GM15510 (cell line): Measurements from ENCODE around the gene DOLPP1.

Source experiments
- POLR2A ChIP-seq: IDR thresholded peaks from 3 replicates; pipeline ENCODE4 v1.6.1; 2011; ENCODE audit warnings: borderline replicate concordance; ENCODE audit not compliant: insufficient read length; ENCODE audit errors: extremely low read depth

DOLPP1 gene

DNA sequence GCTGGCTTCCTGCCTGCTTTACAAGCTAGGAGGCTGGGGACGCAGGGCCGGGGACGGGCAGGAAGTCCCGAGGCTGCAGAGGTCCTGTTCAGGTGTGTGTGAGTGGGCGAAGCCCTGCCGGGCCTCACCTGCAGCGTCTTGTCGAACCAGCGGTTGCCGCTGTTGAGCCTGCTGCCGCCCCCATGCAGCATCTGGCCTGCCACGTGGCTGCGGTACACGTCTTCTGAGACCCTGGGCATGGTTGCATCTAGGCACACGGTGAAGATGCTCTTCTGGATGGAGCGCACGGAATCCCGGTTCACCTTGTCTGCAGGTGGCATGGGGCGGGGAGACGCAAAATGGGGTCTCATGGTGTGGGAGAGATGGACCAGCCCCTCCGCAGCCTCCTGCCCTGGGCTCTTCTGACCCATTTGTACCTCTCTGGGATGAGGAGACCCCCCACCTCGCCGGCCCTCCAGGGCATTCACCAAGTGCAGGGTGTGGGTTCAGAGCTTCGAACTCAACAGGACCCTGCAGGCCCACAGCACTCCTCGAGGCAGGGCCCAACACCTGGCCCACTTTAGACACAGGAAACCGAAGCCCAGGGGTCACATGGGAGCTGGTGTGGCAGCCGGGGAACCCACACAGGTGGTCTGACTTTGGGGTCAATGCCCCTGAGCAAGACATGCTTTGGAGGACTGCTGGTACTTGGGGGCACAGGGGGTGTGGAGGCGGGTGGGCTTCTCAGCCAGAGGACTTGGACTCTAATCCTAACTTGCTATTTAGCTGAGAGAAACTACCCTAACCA is 19.7 kb downstream of the DOLPP1 start:
- no peak for TF ChIP-seq POLR2A

DNA sequence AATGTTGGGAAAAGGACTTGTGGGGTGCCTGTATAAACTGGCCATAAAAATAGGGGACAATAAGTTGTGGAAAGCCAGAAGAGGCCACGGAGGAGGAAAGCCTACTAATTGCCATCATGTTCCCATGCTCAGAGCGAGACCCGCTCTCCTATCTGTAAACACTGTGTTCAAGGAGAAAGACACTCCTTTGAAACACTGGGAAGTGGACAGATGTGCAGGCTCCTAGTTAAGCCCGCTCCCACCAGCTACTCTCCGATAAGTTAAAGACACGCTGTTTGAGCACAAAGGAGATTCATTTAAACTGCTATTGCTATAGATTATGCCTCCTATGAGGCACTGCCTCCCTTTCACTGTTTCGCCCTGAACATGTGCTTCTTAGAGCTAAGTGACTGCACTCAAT is 20.4 kb downstream of the DOLPP1 start:
- TF ChIP-seq POLR2A, result no peak

DNA sequence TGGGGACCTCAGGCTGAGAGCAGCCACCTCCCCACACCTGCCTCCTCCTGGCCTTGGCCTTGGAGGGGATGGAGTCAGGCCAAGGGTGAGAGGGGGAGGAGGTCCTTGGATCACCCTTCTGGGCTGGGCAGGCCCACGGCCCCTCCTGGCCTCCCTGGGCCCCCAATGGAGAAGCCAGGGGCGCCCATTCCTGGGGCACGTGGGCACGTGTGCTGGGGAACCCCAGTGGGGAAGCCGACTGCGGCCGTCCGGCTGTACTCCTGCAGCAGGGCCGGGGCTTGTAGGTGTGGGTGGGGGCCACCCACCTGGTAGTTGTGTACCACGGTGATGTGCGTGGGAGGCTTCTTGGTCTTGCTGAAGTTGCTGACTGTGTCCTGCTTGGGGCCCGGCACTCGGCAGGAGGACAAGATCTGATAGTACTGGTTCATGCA is 21.2 kb downstream of the DOLPP1 start:
- TF ChIP-seq POLR2A, result no peak

DNA sequence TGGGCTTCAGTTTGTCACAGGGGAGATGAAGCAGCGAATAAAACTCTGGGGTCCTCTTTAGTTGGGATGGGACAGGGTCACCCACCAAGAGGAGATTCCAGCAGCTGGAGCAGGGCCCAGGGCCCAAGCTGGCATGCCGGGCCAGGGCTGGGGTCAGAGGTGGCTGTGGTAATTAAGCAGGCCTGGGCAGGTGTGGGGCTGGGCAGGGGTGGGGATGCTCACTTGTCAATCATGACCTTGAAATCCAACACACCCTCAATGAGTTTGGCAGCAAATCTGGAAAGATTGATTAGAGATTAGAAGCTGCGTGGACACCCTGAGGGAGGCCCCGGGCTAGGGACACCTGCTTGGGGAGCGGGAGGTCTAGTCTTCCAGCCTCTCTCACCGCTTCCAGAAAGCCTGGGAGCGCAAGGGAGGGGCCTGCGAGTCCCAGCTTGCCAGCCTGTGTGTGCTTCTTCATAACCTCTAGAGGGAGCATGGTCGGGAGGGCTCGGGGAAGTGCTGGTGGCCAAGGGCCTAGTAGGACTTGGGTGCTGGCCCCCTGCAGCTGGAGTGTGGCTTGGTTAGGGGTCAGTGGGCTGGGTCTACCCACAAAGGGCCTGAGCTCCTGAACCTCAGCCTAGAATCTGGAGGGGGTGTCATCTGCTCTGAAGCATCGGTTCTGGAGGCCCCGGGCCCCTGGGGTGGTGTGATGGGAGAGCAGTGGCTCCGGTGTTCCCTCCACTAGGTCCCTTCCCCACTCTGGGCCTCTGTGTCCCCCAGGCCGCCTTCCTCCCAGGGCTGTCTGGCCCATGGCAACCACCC is 22.1 kb downstream of the DOLPP1 start:
- no peak for TF ChIP-seq POLR2A

DNA sequence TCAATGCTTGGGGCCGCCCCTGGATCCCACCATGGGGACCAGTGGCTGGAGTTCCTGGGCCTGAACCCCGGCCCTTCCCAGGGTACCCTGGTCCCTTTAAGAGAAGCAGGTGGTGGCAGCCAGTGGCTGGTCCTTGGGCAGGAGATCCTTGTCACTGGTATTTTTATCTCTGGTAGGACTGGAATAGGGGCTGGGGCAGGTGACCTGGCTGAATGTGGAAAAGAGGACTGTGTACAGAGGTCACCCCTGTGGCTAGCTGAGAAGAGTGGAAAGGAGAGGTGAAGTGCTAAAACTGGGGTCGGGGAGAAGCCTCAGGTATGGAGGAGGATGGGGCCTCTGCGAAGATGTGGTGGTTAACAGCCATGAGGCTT is 22.7 kb downstream of the DOLPP1 start:
- TF ChIP-seq POLR2A, result no peak

DNA sequence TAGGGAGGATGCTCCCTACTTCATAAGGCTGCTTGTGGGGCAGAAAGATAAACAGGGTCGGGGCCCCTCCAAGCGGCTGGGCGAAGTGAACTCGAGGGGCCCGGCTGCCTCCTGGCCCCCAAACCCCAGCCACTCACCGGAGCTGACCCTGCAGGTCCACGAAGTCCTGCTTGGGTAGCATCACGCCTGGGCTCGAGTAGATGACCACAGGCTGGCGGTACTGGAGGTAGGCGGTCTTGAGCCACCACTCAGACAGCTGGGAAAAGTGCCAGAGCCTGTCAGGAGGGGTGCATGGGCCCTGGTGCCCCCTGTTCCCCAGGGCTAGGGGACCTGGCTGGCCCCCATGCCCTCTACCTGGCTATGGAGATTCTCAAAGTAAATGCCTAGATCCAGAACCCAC is 23.1 kb downstream of the DOLPP1 start:
- TF ChIP-seq POLR2A, result no peak

DNA sequence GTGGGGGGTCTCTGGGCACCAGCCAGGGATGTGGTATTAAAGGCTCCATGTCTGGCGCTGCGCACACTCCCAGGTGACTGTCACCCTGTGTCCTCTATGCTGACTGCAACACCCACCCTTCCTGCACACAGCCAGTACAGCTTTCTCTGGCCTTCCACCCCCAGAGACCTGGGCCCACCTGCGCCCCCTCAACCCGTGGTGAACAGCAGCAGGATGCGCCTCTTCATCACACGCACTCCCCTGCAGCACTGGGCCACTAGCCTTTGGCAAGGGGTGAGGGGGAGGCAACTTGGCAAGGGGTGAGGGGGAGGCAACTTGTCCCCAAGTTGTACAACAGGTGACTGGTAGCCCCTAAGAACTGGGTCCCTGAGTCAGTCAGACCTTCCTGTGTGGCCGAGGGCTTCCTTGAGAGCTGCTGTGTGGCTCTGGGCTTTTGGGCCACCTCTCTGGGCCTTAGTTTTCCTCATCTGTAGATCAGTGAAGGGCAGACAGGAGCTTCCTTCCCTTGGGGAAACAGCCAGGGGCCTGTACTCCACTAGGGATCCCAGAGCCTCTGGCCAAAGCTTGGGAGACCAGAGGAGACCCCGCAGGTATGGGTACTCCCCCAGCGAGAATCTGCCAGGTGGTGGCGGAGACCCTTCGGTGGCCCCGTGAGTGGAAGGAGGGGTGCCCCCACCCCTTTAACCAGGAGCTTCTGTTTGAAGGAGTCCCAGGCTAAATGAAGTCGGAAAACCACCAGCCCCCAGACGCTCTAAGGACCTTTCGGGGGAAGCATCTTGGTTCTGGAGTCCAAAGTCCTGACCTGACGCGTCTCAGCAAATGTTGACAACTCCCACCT is 25.2 kb downstream of the DOLPP1 start:
- no peak for TF ChIP-seq POLR2A

DNA sequence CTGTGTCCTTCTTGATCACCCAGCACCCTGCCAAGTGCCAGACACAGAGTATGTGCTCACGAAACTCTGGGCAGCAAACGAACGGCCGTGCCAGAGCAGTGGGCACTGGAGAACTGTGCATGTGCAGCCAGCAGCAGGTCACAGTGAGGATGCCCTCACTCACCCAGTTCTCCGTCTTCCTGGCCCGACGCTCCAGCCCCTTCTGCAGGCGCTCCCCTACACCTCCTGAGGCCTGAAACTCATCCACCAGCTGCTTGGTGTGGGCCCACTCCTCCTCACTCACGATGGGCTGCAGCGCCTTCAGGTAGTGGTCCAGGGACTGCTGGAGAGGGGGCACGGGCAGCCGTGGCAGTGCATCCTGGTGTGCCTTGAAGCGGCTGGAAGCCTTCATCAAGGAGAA is 26.7 kb downstream of the DOLPP1 start:
- TF ChIP-seq POLR2A, result no peak

DNA sequence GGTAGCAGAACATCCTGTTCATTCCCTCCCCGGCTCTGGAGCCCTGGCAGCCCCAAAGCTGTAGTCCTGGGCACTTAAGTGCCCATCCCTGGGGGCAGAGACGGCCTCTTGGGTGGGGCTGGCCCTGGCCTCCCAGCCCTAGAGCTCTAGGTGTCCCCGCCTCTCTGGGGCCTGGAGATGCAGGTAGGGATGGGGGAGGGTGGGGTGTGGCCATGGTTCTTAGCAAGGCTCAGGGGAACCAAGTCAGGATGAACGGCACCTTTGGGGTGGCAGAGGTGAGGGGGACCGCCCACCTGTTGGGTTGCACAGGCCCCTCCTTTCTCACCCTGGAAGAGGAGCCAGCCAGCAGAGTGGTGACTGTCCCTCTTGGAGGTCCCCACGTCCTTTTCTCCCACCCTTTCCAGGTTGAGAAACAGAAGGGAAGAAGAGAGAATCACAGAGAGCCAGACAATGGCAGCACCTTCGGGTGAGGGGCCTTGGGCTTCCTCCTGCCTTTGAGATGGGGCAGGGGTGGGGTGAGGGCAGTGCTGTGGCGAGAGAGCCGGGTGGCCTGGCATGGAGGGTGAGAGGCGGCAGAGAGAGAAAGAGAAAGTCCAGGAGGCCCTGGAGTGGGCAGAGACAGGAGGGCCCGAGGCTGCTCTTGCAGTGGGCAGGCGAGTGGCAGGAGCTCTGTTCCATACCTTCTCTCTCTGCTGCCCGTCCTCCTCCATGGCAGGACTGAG is 27.3 kb downstream of the DOLPP1 start:
- TF ChIP-seq POLR2A, result no peak

DNA sequence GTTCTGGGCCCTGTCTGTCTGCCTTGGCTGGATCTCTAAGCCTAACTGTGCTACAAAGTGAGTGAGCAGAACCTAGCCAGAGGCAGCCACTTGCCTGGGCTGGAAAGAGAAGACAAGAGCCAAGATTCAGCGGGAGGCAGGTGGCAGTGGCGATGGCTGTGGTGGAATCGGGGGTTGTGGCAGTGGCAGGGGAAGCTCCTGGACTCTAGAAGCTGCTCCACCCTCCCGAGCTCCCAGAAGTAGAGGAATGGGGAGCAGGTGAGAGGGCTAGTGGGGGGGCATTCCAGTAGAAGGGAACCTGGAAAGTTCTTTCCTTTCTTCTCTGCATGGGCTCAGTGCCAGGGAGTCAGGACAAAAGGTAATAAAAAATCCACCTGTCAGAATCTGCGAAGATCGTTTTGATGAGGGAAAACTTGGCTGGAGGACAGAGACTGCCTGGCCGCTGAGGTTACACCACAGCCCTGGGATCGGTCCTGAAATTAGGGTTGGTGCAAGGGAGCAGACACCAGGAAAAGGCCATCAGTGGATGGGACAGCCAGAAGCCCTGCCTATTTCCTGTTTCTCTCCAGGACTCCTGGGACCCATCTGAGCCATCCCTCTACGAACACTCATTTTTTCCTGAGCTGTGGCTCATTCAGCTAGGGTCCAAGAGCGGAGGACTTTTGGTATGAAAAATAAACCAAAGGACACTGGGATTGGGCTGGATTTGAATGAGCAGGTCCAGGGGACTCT is 28.1 kb downstream of the DOLPP1 start:
- no peak for TF ChIP-seq POLR2A

DNA sequence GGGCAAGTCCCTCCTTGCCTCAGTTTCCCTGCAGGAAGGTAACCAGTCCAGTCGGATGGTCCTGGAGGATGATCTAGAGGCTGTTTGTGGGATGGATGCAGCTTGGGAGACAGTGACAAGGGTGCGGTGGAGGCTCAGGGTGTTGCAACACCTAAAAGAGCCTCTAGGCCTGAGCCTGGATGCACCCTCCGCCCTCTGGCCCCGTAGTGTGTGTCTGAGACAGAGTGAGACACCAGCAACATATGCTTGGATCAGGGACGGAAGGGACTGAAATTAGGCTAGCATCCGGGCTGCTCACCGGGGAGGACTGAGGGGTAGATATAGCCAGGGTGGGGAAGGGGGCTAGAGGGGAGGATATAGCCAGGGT is 28.6 kb downstream of the DOLPP1 start:
- no peak for TF ChIP-seq POLR2A

DNA sequence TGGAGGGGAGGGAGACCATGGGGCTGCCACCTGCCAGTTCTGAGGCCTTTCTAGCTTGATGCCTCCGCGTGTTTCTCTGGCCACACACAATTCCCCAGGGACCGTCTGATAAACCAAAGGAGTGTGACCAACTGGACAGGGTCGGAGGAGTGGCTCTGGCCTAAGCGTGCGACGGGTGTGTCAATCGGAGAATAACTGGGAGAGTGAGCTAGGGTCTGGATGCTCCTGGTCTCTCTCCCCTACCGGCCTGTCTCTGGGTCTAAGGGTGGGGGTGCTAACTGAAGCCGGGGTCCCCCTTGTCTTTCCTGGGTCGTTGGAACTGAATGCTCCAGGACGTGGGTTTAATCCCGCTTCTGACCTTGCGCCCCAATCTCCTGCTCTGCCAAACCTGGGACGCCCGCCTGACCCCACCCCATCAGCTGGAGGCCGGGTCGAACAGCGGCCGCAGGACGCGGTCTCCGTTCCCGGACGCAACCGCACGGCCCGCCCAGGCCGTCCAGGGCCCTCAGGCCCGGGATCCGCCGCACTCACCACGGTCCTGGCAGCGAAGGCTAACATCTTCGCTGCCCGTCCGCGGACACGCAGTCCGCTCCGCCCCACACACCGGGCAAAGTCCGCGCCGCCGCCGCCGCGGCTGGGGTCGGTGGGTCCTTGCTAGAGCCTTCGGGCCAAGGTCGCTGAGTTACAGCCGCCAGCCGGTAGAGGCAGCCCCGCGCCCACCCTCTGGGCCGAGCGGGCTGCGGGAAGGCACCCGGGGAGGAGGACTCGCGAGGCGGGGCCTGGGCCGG is 29.2 kb downstream of the DOLPP1 start:
- no peak for TF ChIP-seq POLR2A

DNA sequence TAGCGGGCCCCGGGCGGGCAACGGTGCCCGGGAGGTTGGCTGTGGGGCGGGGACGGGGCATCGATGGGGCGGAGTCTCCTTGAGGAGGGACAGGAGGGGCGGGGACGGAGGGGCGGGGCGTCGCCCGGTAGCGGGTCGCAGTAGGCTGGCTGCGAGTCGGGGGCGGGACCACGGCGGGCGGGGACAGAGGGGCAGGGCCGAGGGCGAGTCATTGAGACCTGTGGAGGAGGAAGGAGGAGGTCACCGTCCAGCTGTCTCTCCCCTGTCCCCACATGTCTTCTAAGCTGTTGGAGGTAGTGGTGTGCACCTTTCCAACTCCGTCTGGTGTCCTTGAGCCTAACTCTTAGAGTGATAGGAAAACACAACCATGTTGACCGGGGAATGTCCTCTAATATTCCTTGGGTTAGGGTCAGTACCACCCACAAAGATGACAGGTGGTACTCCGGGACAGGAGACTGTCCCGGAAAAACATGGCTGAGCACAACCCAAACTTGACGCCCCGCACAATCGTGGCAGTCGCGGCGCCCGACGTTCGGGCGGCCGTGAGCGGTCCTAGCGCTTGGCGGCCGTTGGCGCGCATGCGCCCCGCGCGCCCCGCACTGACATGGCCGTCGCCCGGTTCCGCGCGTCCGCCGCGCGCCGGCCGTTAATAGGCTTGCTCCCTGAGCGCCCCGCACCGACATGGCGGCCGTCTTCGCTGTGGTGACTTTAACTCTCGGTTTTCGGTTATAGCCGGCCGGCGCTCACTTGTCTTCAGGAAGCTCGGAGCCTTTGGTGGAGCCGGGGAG is 30.0 kb downstream of the DOLPP1 start, which contains the start of the genes CRAT and PTPA:
Gene CRAT, minus strand, starts transcription at position 54 of the 788 bp plus-strand sequence. CDS start 284 bp downstream, outside the sequence.
Gene PTPA, plus strand, starts transcription at position 676 of the 788 bp plus-strand sequence. CDS start 186 bp downstream, outside the sequence.
- TF ChIP-seq POLR2A, result peak; percentile 87
